ENCODE measurements around the gene CCR3. TPM values are rescaled to one million over a fixed set of nuclear protein-coding genes. Genes with fewer than 3 reads are reported as not detected.

The CCR3 gene
- total RNA-seq, 1 donor from 2014 or later = not detected

DNA sequence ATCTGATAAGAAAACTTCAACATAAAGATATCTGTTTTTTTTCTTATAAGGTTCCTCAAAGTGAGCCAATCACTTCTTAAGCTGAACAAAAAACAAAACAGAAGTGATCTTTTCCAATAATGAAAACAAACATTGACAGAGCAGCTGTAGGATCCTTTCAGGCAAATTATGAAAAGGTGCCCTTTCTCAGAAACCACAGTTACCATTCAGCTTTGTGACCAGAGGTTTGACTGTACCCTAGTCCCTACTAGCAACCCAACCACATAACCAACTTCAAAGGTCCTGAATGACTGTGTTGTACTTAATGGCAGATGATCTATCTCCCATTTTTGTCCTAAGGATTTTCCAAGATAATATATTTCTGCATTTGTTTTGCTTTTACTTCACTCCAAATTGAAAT, 72.3 kb downstream of the CCR3 start:
- no peak for TF ChIP-seq POLR2AphosphoS5 (IDR thresholded peaks at IDR 0.05; ENCODE audit: insufficient read depth in 1 of 2, low read depth in 1 of 2)
- TF ChIP-seq POLR2A (IDR thresholded peaks at IDR 0.05) = no peak
- TF ChIP-seq, protein P1, sequence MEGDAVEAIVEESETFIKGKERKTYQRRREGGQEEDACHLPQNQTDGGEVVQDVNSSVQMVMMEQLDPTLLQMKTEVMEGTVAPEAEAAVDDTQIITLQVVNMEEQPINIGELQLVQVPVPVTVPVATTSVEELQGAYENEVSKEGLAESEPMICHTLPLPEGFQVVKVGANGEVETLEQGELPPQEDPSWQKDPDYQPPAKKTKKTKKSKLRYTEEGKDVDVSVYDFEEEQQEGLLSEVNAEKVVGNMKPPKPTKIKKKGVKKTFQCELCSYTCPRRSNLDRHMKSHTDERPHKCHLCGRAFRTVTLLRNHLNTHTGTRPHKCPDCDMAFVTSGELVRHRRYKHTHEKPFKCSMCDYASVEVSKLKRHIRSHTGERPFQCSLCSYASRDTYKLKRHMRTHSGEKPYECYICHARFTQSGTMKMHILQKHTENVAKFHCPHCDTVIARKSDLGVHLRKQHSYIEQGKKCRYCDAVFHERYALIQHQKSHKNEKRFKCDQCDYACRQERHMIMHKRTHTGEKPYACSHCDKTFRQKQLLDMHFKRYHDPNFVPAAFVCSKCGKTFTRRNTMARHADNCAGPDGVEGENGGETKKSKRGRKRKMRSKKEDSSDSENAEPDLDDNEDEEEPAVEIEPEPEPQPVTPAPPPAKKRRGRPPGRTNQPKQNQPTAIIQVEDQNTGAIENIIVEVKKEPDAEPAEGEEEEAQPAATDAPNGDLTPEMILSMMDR (IDR thresholded peaks at IDR 0.05) = no peak
- intact Hi-C loops (cut with DNase I) = no loop called here
- H3K4me1 ChIP-seq = peaks cover 10% of the 10 kb centered on the region
- no peak overlapping the region for H3K27ac ChIP-seq
- H3K9me3 ChIP-seq = no peaks in the 10 kb centered on the region
- H3K4me3 ChIP-seq = no peak overlapping the region
- H3K27me3 ChIP-seq = no peaks in the 10 kb centered on the region
- no peaks in the 10 kb centered on the region for H3K36me3 ChIP-seq
- no peak for DNase-seq (ENCODE audit: extremely low spot score in 2 of 2)

DNA sequence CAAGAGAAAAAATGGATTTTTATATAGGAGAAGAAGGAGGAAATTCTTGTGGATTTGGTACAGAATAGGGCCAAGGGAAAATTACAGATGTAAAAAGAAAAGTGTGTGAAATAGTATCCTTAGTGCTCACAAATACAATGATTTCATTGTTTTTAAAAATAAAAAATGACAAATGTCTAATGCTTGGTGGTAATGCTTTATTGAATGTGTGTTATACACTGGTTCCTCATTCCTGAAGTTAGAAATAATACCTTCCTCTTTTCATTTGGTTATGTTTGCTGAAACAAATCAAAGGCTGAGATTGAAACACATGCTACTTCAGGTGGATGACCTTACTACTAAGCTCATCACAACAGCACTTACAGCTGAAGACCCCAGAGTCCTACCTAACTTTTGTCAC, 73.9 kb downstream of the CCR3 start:
- no peak for TF ChIP-seq POLR2AphosphoS5 (IDR thresholded peaks at IDR 0.05; ENCODE audit: insufficient read depth in 1 of 2, low read depth in 1 of 2)
- TF ChIP-seq, protein P1 (IDR thresholded peaks at IDR 0.05) = no peak
- no peak for TF ChIP-seq POLR2A (IDR thresholded peaks at IDR 0.05)

More for the DNA sequence above, 73.9 kb downstream of the CCR3 start:
- DNase-seq (ENCODE audit: extremely low spot score in 2 of 2) = no peak
- Histone ChIP-seq H3K4me1 (peaks cover 10% of the 10 kb centered on the region), H3K4me3 (no peak overlapping the region), H3K9me3 (no peaks in the 10 kb centered on the region), H3K36me3 (no peaks in the 10 kb centered on the region), H3K27ac (no peak overlapping the region), H3K27me3 (no peaks in the 10 kb centered on the region)
- intact Hi-C loops (cut with DNase I) = no loop called here

Other genes starting within 250 kb of the CCR3 start
- 45.7 TPM for gene FYCO1, start 246.6 kb upstream of the CCR3 start, total RNA-seq
- gene XCR1, start 215.0 kb upstream of the CCR3 start, total RNA-seq = not detected
- 7.1 TPM for gene CCR1, start 34.1 kb upstream of the CCR3 start, total RNA-seq
- 1.2 TPM for gene CCR2, start 111.7 kb downstream of the CCR3 start, total RNA-seq
- gene CCR5, start 128.5 kb downstream of the CCR3 start, total RNA-seq = 3.9 TPM
- not detected for gene CCRL2, start 164.8 kb downstream of the CCR3 start, total RNA-seq
- gene LTF, start 222.4 kb downstream of the CCR3 start, total RNA-seq = not detected